ENCODE measurements around the gene ZNFX1. TPM values are rescaled to one million over a fixed set of nuclear protein-coding genes. Genes with fewer than 3 reads are reported as not detected.

ZNFX1 gene
- total and polyA plus RNA-seq, 4 experiments from 2014 or later, result 30.8 to 88.8 (median 76.1) TPM

GRCh38 chr20:49259284-49259683 is 18.6 kb downstream of the ZNFX1 start:
- H3K4me1 Mint-ChIP-seq, result peaks cover 0 to 6% (median 5%) of the 10 kb centered on the region in 4 donors
- H3K36me3 Mint-ChIP-seq, result peaks cover 63 to 76% of the 10 kb centered on the region in 2 donors
- H3K27me3 Mint-ChIP-seq, result no peaks in the 10 kb centered on the region
- peak overlapping the region in 2 of 7 donors; percentile 30 to 69 for H3K27ac Mint-ChIP-seq
- Histone ChIP-seq H3K27me3 (ENCODE audit: insufficient read depth, low read length) (no peaks in the 10 kb centered on the region), H3K27ac (ENCODE audit: low read depth, low read length) (no peak overlapping the region), H3K9me3 (ENCODE audit: control insufficient read depth in 1 of 2, low read length in 2 of 2) (no peaks in the 10 kb centered on the region), H3K36me3 (ENCODE audit: insufficient read depth, low read length) (peaks cover 69% of the 10 kb centered on the region), H3K4me1 (ENCODE audit: insufficient read depth, low read length) (no peaks in the 10 kb centered on the region), H3K4me3 (ENCODE audit: low read length in 2 of 2) (no peak overlapping the region)
- CTCF ChIA-PET (ENCODE audit: partially characterized antibody), result interaction anchor here (0.9 to 1.5 kb wide), 2 partner anchors 13 to 67 kb away, joined by 3 to 9 read pairs; no protein-coding TSS in a partner anchor
- intact Hi-C loops (cut with micrococcal nuclease), result no loop called here
- H3K4me3 Mint-ChIP-seq, result no peak overlapping the region
- POLR2A ChIA-PET (ENCODE audit: partially characterized antibody), result interaction anchor here (1.1 kb wide), 1 partner anchor 13 kb away, joined by 4 read pairs; no protein-coding TSS in a partner anchor
- H3K9me3 Mint-ChIP-seq, result no peaks in the 10 kb centered on the region
- no peak for DNase-seq

- no peak for DNase-seq
- H3K4me3 Mint-ChIP-seq, result no peak overlapping the region
- no peaks in the 10 kb centered on the region for H3K4me1 ChIP-seq (ENCODE audit: insufficient read depth, low read length)
Observed at GRCh38 chr20:49256261-49256660, 21.6 kb downstream of the ZNFX1 start.

GRCh38 chr20:49252556-49253350 is 25.1 kb downstream of the ZNFX1 start:
- Mint-ChIP-seq H3K27me3 (no peaks in the 10 kb centered on the region), H3K9me3 (no peaks in the 10 kb centered on the region), H3K36me3 (peaks cover 64 to 87% of the 10 kb centered on the region in 2 donors), H3K4me3 (no peak overlapping the region), H3K4me1 (no peaks in the 10 kb centered on the region), H3K27ac (peak overlapping the region in 3 of 7 donors; percentile 10 to 38 (median 35))
- POLR2A ChIA-PET (ENCODE audit: partially characterized antibody), result interaction anchor here (1.0 to 3.1 kb wide), 4 partner anchors 10 to 29 kb away, joined by 4 to 13 read pairs (median 5); partner anchors contain the start of gene ZNFX1
- H3K9me3 ChIP-seq (ENCODE audit: control insufficient read depth in 1 of 2, low read length in 2 of 2), result no peaks in the 10 kb centered on the region
- DNase-seq, result no peak
- no peak overlapping the region for H3K4me3 ChIP-seq (ENCODE audit: low read length in 2 of 2)
- no peaks in the 10 kb centered on the region for H3K4me1 ChIP-seq (ENCODE audit: insufficient read depth, low read length)
- H3K27me3 ChIP-seq (ENCODE audit: insufficient read depth, low read length), result no peaks in the 10 kb centered on the region
- H3K36me3 ChIP-seq (ENCODE audit: insufficient read depth, low read length), result peaks cover 96% of the 10 kb centered on the region
- CTCF ChIA-PET (ENCODE audit: partially characterized antibody), result interaction anchor here (2.5 kb wide), 1 partner anchor 10 kb away, joined by 16 read pairs; no protein-coding TSS in a partner anchor
- H3K27ac ChIP-seq (ENCODE audit: low read depth, low read length), result no peak overlapping the region
- intact Hi-C loops (cut with micrococcal nuclease), result no loop called here

More at GRCh38 chr20:49256261-49256660, 21.6 kb downstream of the ZNFX1 start:
- Mint-ChIP-seq H3K9me3 (no peaks in the 10 kb centered on the region), H3K27me3 (no peaks in the 10 kb centered on the region), H3K36me3 (peaks cover 63 to 76% of the 10 kb centered on the region in 2 donors), H3K4me1 (peaks cover 0 to 2% (median 0%) of the 10 kb centered on the region in 4 donors), H3K27ac (peak overlapping the region in 3 of 7 donors; percentile 36 to 81 (median 48))
- Histone ChIP-seq H3K4me3 (ENCODE audit: low read length in 2 of 2) (no peak overlapping the region), H3K27ac (ENCODE audit: low read depth, low read length) (no peak overlapping the region), H3K27me3 (ENCODE audit: insufficient read depth, low read length) (no peaks in the 10 kb centered on the region), H3K9me3 (ENCODE audit: control insufficient read depth in 1 of 2, low read length in 2 of 2) (no peaks in the 10 kb centered on the region), H3K36me3 (ENCODE audit: insufficient read depth, low read length) (peaks cover 84% of the 10 kb centered on the region)
- POLR2A ChIA-PET (ENCODE audit: partially characterized antibody), result no interaction called here
- CTCF ChIA-PET (ENCODE audit: partially characterized antibody), result no interaction called here
- intact Hi-C loops (cut with micrococcal nuclease), result no loop called here

GRCh38 chr20:49248879-49249665 is 28.8 kb downstream of the ZNFX1 start:
- H3K9me3 ChIP-seq (ENCODE audit: control insufficient read depth in 1 of 2, low read length in 2 of 2), result no peaks in the 10 kb centered on the region
- no peak for DNase-seq
- ChIA-PET POLR2A (ENCODE audit: partially characterized antibody) (interaction anchor here (0.6 to 1.1 kb wide), 2 partner anchors 19 to 69 kb away, joined by 3 read pairs; no protein-coding TSS in a partner anchor), CTCF (ENCODE audit: partially characterized antibody) (interaction anchor here (0.6 to 1.6 kb wide), 3 partner anchors 11 to 1077 kb away, joined by 3 to 4 read pairs (median 3); no protein-coding TSS in a partner anchor)
- H3K4me1 ChIP-seq (ENCODE audit: insufficient read depth, low read length), result no peaks in the 10 kb centered on the region
- H3K9me3 Mint-ChIP-seq, result no peaks in the 10 kb centered on the region
- no peaks in the 10 kb centered on the region for H3K27me3 ChIP-seq (ENCODE audit: insufficient read depth, low read length)
- peaks cover 82% of the 10 kb centered on the region for H3K36me3 ChIP-seq (ENCODE audit: insufficient read depth, low read length)
- intact Hi-C loops (cut with micrococcal nuclease), result no loop called here
- no peak overlapping the region for H3K4me3 ChIP-seq (ENCODE audit: low read length in 2 of 2)
- no peak overlapping the region for H3K27ac ChIP-seq (ENCODE audit: low read depth, low read length)
- no peak overlapping the region for H3K4me3 Mint-ChIP-seq
- H3K27ac Mint-ChIP-seq, result peak overlapping the region in 2 of 7 donors; percentile 13 to 27
- H3K36me3 Mint-ChIP-seq, result peaks cover 48 to 79% of the 10 kb centered on the region in 2 donors
- peaks cover 5 to 8% (median 7%) of the 10 kb centered on the region in 4 donors for H3K4me1 Mint-ChIP-seq
- H3K27me3 Mint-ChIP-seq, result no peaks in the 10 kb centered on the region

GRCh38 chr20:49248301-49248700 is 29.6 kb downstream of the ZNFX1 start:
- Histone ChIP-seq H3K4me1 (ENCODE audit: insufficient read depth, low read length) (no peaks in the 10 kb centered on the region), H3K27me3 (ENCODE audit: insufficient read depth, low read length) (no peaks in the 10 kb centered on the region), H3K27ac (ENCODE audit: low read depth, low read length) (no peak overlapping the region), H3K4me3 (ENCODE audit: low read length in 2 of 2) (no peak overlapping the region), H3K9me3 (ENCODE audit: control insufficient read depth in 1 of 2, low read length in 2 of 2) (no peaks in the 10 kb centered on the region), H3K36me3 (ENCODE audit: insufficient read depth, low read length) (peaks cover 82% of the 10 kb centered on the region)
- ChIA-PET POLR2A (ENCODE audit: partially characterized antibody) (interaction anchor here (0.6 to 0.9 kb wide), 2 partner anchors 20 to 75 kb away, joined by 3 read pairs; no protein-coding TSS in a partner anchor), CTCF (ENCODE audit: partially characterized antibody) (interaction anchor here (1.6 to 4.6 kb wide), 3 partner anchors 12 to 74 kb away, joined by 3 to 37 read pairs (median 8); no protein-coding TSS in a partner anchor)
- peaks cover 5 to 8% (median 7%) of the 10 kb centered on the region in 4 donors for H3K4me1 Mint-ChIP-seq
- H3K9me3 Mint-ChIP-seq, result no peaks in the 10 kb centered on the region
- no peak for DNase-seq
- intact Hi-C loops (cut with micrococcal nuclease), result no loop called here
- H3K36me3 Mint-ChIP-seq, result peaks cover 51 to 79% of the 10 kb centered on the region in 2 donors
- H3K27me3 Mint-ChIP-seq, result no peaks in the 10 kb centered on the region
- H3K4me3 Mint-ChIP-seq, result no peak overlapping the region
- peak overlapping the region in 3 of 7 donors; percentile 22 to 60 (median 48) for H3K27ac Mint-ChIP-seq

GRCh38 chr20:49247792-49248191 is 30.1 kb downstream of the ZNFX1 start:
- Mint-ChIP-seq H3K36me3 (peaks cover 46 to 78% of the 10 kb centered on the region in 2 donors), H3K4me1 (peaks cover 5 to 8% (median 7%) of the 10 kb centered on the region in 4 donors), H3K27ac (peak overlapping the region in 5 of 7 donors; percentile 1 to 71 (median 48)), H3K4me3 (no peak overlapping the region), H3K9me3 (no peaks in the 10 kb centered on the region), H3K27me3 (no peaks in the 10 kb centered on the region)
- Histone ChIP-seq H3K27me3 (ENCODE audit: insufficient read depth, low read length) (no peaks in the 10 kb centered on the region), H3K9me3 (ENCODE audit: control insufficient read depth in 1 of 2, low read length in 2 of 2) (no peaks in the 10 kb centered on the region), H3K36me3 (ENCODE audit: insufficient read depth, low read length) (peaks cover 82% of the 10 kb centered on the region), H3K4me1 (ENCODE audit: insufficient read depth, low read length) (no peaks in the 10 kb centered on the region), H3K4me3 (ENCODE audit: low read length in 2 of 2) (no peak overlapping the region), H3K27ac (ENCODE audit: low read depth, low read length) (no peak overlapping the region)
- ChIA-PET POLR2A (ENCODE audit: partially characterized antibody) (interaction anchor here (0.7 to 0.9 kb wide), 2 partner anchors 30 to 76 kb away, joined by 3 read pairs; partner anchors contain the start of gene ZNFX1), CTCF (ENCODE audit: partially characterized antibody) (interaction anchor here (1.0 to 4.6 kb wide), 5 partner anchors 13 to 74 kb away, joined by 3 to 37 read pairs (median 8); no protein-coding TSS in a partner anchor)
- no peak for DNase-seq
- intact Hi-C loops (cut with micrococcal nuclease), result no loop called here
